SK-N-SH treated with all-trans-retinoic acid at 6 μM for 48 hours (cell line): ENCODE measurements around the gene IL20.

Source experiments
- ATAC-seq: fragments of 200-7000 bp; cut with Tn5 transposase; 3 replicates; pipeline ENCODE4 v1.9.1; 2020; ENCODE audit warnings: mild to moderate bottlenecking, moderate library complexity
- ARNTL ChIP-seq: fragments of 450-650 bp; formaldehyde crosslinking; IDR thresholded peaks from 2 replicates; pipeline ENCODE4 v1.5.0; 2020; ENCODE audit warnings: low read depth, mild to moderate bottlenecking, moderate library complexity, borderline replicate concordance
- BACH2 ChIP-seq: fragments of 250-450 bp; sonication (Bioruptor Pico); IDR thresholded peaks from 2 replicates; pipeline ENCODE4 v1.9.0; 2021; ENCODE audit warnings: mild to moderate bottlenecking, borderline replicate concordance
- CREB5 ChIP-seq: fragments of 250-450 bp; sonication (Bioruptor Pico); IDR thresholded peaks from 2 replicates; pipeline ENCODE4 v1.5.1; 2020; ENCODE audit warnings: low read depth, mild to moderate bottlenecking, moderate library complexity
- CSDC2 ChIP-seq: fragments of 250-450 bp; sonication (Bioruptor Pico); IDR thresholded peaks from 2 replicates; pipeline ENCODE4 v1.5.0; 2020; ENCODE audit warnings: mild to moderate bottlenecking, moderate library complexity
- CSRNP3 ChIP-seq: fragments of 250-450 bp; sonication (Bioruptor Pico); IDR thresholded peaks from 2 replicates; pipeline ENCODE4 v1.5.1; 2021; ENCODE audit warnings: mild to moderate bottlenecking, moderate library complexity
- ESRRG ChIP-seq: fragments of 250-450 bp; sonication (Bioruptor Pico); IDR thresholded peaks from 2 replicates; pipeline ENCODE4 v1.6.1; 2021; ENCODE audit warnings: mild to moderate bottlenecking
- GLIS3 ChIP-seq: fragments of 250-450 bp; sonication (Bioruptor Pico); IDR thresholded peaks from 2 replicates; pipeline ENCODE4 v1.5.0; 2020; ENCODE audit warnings: mild to moderate bottlenecking, moderate library complexity
- ISL1 ChIP-seq: fragments of 250-450 bp; sonication (Bioruptor Pico); IDR thresholded peaks from 2 replicates; pipeline ENCODE4 v2.1.2; 2022; ENCODE audit warnings: mild to moderate bottlenecking, moderate library complexity
- OSR1 ChIP-seq: fragments of 250-450 bp; sonication (Bioruptor Pico); IDR thresholded peaks from 2 replicates; pipeline ENCODE4 v1.8.0; 2022; ENCODE audit warnings: moderate library complexity, mild to moderate bottlenecking, inconsistent platforms
- PATZ1 ChIP-seq: fragments of 250-450 bp; sonication (Bioruptor Pico); IDR thresholded peaks from 2 replicates; pipeline ENCODE4 v1.8.0; 2020; ENCODE audit warnings: mild to moderate bottlenecking, moderate library complexity, borderline replicate concordance
- PPARA ChIP-seq: fragments of 250-450 bp; sonication (Bioruptor Pico); IDR thresholded peaks from 2 replicates; pipeline ENCODE4 v1.5.0; 2020; ENCODE audit warnings: mild to moderate bottlenecking, borderline replicate concordance
- RARB ChIP-seq: fragments of 250-450 bp; sonication (Bioruptor Pico); IDR thresholded peaks from 2 replicates; pipeline ENCODE4 v1.8.0; 2021; ENCODE audit warnings: mild to moderate bottlenecking, moderate library complexity
- SNAI2 ChIP-seq: fragments of 250-450 bp; sonication (Bioruptor Pico); IDR thresholded peaks from 2 replicates; pipeline ENCODE4 v1.5.0; 2020; ENCODE audit warnings: mild to moderate bottlenecking, moderate library complexity
- TCF4 ChIP-seq: fragments of 250-450 bp; sonication (Bioruptor Pico); IDR thresholded peaks from 2 replicates; pipeline ENCODE4 v1.8.0; 2021; ENCODE audit warnings: mild to moderate bottlenecking, moderate library complexity, borderline replicate concordance
- TOX ChIP-seq: fragments of 250-450 bp; sonication (Bioruptor Pico); IDR thresholded peaks from 2 replicates; pipeline ENCODE4 v1.8.0; 2021; ENCODE audit warnings: mild to moderate bottlenecking, moderate library complexity, borderline replicate concordance
- ZC3H10 ChIP-seq: fragments of 250-450 bp; sonication (Bioruptor Pico); IDR thresholded peaks from 2 replicates; pipeline ENCODE4 v1.5.1; 2021; ENCODE audit warnings: mild to moderate bottlenecking, moderate library complexity
- ZFP3 ChIP-seq: fragments of 250-450 bp; sonication (Bioruptor Pico); IDR thresholded peaks from 2 replicates; pipeline ENCODE4 v1.5.0; 2020; ENCODE audit warnings: mild to moderate bottlenecking, moderate library complexity
- ZFP30 ChIP-seq: fragments of 450-650 bp; formaldehyde crosslinking; IDR thresholded peaks from 2 replicates; pipeline ENCODE4 v1.5.0; 2022; ENCODE audit warnings: mild to moderate bottlenecking, moderate library complexity
- ZNF565 ChIP-seq: fragments of 450-650 bp; formaldehyde crosslinking; conservative IDR thresholded peaks from 2 replicates; pipeline ENCODE4 v1.5.0; 2020; ENCODE audit warnings: low read depth, mild to moderate bottlenecking, moderate library complexity
- ZNF70 ChIP-seq: fragments of 450-650 bp; formaldehyde crosslinking; IDR thresholded peaks from 2 replicates; pipeline ENCODE4 v1.5.0; 2020; ENCODE audit warnings: mild to moderate bottlenecking, moderate library complexity
- ZNF8 ChIP-seq: fragments of 450-650 bp; formaldehyde crosslinking; IDR thresholded peaks from 2 replicates; pipeline ENCODE4 v1.5.0; 2020; ENCODE audit warnings: mild to moderate bottlenecking, moderate library complexity
- TF ChIP-seq, protein P1 (sequence below): fragments of 250-450 bp; sonication (Bioruptor Pico); IDR thresholded peaks from 2 replicates; pipeline ENCODE4 v1.5.0; 2020; ENCODE audit warnings: mild to moderate bottlenecking, moderate library complexity

IL20 gene

DNA sequence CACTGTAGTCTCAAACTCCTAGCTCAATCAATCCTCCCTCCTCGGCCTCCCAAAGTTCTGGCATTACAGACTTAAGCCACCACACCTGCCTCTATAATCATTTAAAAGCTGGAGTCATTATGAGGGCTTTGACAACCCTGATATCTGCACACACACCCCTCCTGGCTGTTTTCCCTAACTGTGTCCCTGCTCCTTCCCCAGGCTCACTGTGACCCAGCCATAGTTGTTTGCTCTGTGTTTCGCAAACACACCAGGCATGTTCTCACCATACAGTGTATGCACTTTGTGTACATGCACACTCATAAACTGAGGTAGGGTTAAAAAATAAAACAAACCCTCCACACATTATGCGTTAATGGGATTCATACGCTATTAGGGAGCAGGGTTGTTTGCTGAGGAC is 21.8 kb upstream of the IL20 start:
- TF ChIP-seq PATZ1 (CRISPR knock-in tag) (no peak), ZFP3 (no peak), ZNF565 (CRISPR knock-in tag) (no peak), PPARA (CRISPR knock-in tag) (no peak)
- no peak for ATAC-seq

GRCh38 chr1:206846487-206846886 is 18.9 kb upstream of the IL20 start:
- ATAC-seq: no peak

GRCh38 chr1:206847337-206847834 is 18.0 kb upstream of the IL20 start:
- TF ChIP-seq ZFP30 (CRISPR knock-in tag) (no peak), ZNF70 (no peak), ESRRG (CRISPR knock-in tag) (no peak), ZC3H10 (no peak), ZNF8 (CRISPR knock-in tag) (no peak), CSDC2 (no peak), CSRNP3 (no peak)
- ATAC-seq: no peak

More at GRCh38 chr1:206846487-206846886, 18.9 kb upstream of the IL20 start:
- TF ChIP-seq, protein P1, sequence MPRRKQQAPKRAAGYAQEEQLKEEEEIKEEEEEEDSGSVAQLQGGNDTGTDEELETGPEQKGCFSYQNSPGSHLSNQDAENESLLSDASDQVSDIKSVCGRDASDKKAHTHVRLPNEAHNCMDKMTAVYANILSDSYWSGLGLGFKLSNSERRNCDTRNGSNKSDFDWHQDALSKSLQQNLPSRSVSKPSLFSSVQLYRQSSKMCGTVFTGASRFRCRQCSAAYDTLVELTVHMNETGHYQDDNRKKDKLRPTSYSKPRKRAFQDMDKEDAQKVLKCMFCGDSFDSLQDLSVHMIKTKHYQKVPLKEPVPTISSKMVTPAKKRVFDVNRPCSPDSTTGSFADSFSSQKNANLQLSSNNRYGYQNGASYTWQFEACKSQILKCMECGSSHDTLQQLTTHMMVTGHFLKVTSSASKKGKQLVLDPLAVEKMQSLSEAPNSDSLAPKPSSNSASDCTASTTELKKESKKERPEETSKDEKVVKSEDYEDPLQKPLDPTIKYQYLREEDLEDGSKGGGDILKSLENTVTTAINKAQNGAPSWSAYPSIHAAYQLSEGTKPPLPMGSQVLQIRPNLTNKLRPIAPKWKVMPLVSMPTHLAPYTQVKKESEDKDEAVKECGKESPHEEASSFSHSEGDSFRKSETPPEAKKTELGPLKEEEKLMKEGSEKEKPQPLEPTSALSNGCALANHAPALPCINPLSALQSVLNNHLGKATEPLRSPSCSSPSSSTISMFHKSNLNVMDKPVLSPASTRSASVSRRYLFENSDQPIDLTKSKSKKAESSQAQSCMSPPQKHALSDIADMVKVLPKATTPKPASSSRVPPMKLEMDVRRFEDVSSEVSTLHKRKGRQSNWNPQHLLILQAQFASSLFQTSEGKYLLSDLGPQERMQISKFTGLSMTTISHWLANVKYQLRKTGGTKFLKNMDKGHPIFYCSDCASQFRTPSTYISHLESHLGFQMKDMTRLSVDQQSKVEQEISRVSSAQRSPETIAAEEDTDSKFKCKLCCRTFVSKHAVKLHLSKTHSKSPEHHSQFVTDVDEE (CRISPR knock-in tag): no peak
- TF ChIP-seq ARNTL (CRISPR knock-in tag) (no peak), ZNF565 (CRISPR knock-in tag) (no peak), CREB5 (no peak), TCF4 (CRISPR knock-in tag) (no peak), RARB (CRISPR knock-in tag) (no peak), TOX (CRISPR knock-in tag) (no peak), BACH2 (no peak), ZC3H10 (no peak), OSR1 (CRISPR knock-in tag) (no peak), ZNF8 (CRISPR knock-in tag) (no peak), ZFP30 (CRISPR knock-in tag) (no peak), ESRRG (CRISPR knock-in tag) (no peak), CSDC2 (no peak), SNAI2 (CRISPR knock-in tag) (no peak), CSRNP3 (no peak), ZNF70 (no peak)

- no peak for ATAC-seq
- TF ChIP-seq ISL1 (CRISPR knock-in tag): no peak
- no peak for TF ChIP-seq ZNF8 (CRISPR knock-in tag)
- TF ChIP-seq ZNF565 (CRISPR knock-in tag): no peak
- TF ChIP-seq TCF4 (CRISPR knock-in tag): no peak
- no peak for TF ChIP-seq ESRRG (CRISPR knock-in tag)
- TF ChIP-seq ZFP30 (CRISPR knock-in tag): no peak
- TF ChIP-seq RARB (CRISPR knock-in tag): no peak
- no peak for TF ChIP-seq CREB5
- no peak for TF ChIP-seq GLIS3
- no peak for TF ChIP-seq ARNTL (CRISPR knock-in tag)
- no peak for TF ChIP-seq TOX (CRISPR knock-in tag)
- TF ChIP-seq PPARA (CRISPR knock-in tag): no peak
- no peak for TF ChIP-seq SNAI2 (CRISPR knock-in tag)
- TF ChIP-seq, protein P1 (CRISPR knock-in tag): no peak
Measured at GRCh38 chr1:206847946-206848345, 17.5 kb upstream of the IL20 start.
